Measurements from ENCODE around the gene SLC35F6. TPM values are rescaled to one million over a fixed set of nuclear protein-coding genes. Genes with fewer than 3 reads are reported as not detected.
"Not testable (repeated sequence)": the region's sequence is repeated elsewhere in the genome, so short reads cannot be mapped to it uniquely, and the experiment has no call there.

The SLC35F6 gene
- total and polyA plus RNA-seq, 4 donors = 9.6 to 34.6 (median 21.6) TPM

- Histone ChIP-seq H3K27ac (ENCODE audit: low read depth in 1 of 2, low read length in 2 of 2) (no peak overlapping the region), H3K4me1 (ENCODE audit: control insufficient read depth in 1 of 2, insufficient read depth in 2 of 2, low read length in 2 of 2) (no peaks in the 10 kb centered on the region)
- whole genome bisulfite sequencing, 2 donors = 86 to 89% methylated on average over 7 of the region's 7 CpGs
These were observed 5.2 kb upstream of the SLC35F6 start for GRCh38 chr2:26758790-26759321.

DNA sequence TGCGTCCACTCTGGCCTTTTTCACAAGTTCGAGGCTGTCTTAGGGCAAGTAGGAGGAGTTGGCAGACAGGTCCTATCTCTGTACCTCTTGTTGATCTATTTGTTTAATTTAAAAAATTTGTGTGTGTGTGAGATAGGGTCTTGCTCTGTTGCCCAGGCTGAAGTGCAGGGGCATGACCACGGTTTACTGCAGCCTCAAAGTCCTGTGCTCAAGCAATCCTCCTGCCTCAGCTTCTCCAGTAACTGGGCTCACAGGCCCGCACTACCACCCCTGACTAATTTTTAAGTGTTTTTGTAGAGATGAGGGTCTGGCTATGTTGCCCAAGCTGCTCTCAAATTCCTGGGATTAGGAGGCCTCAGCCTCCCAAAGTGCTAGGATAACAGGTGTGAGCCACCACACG, 4.2 kb upstream of the SLC35F6 start:
- intact Hi-C loops (cut with DNase I) = no loop called here
- no peak for DNase-seq
- no peak for ATAC-seq (ENCODE audit: low FRiP score)
- Histone ChIP-seq H3K27me3 (ENCODE audit: control insufficient read depth in 1 of 2, insufficient read depth in 2 of 2, low read length in 1 of 2) (no peaks in the 10 kb centered on the region), H3K9me3 (ENCODE audit: control insufficient read depth, low read length) (no peaks in the 10 kb centered on the region), H3K36me3 (ENCODE audit: control insufficient read depth in 1 of 2, insufficient read depth in 2 of 2, low read length in 1 of 2) (no peaks in the 10 kb centered on the region), H3K4me3 (ENCODE audit: low read length in 2 of 2) (no peak overlapping the region), H3K27ac (ENCODE audit: low read depth in 1 of 2, low read length in 2 of 2) (no peak overlapping the region), H3K4me1 (ENCODE audit: control insufficient read depth in 1 of 2, insufficient read depth in 2 of 2, low read length in 2 of 2) (no peaks in the 10 kb centered on the region)
- WGBS, 2 donors = 93 to 95% methylated on average over 5 of the region's 5 CpGs

More at GRCh38 chr2:26758790-26759321, 5.2 kb upstream of the SLC35F6 start:
- ATAC-seq (ENCODE audit: low FRiP score) = no peak
- no peak for DNase-seq
- Histone ChIP-seq H3K36me3 (ENCODE audit: control insufficient read depth in 1 of 2, insufficient read depth in 2 of 2, low read length in 1 of 2) (no peaks in the 10 kb centered on the region), H3K9me3 (ENCODE audit: control insufficient read depth, low read length) (no peaks in the 10 kb centered on the region), H3K4me3 (ENCODE audit: low read length in 2 of 2) (no peak overlapping the region), H3K27me3 (ENCODE audit: control insufficient read depth in 1 of 2, insufficient read depth in 2 of 2, low read length in 1 of 2) (no peaks in the 10 kb centered on the region)
- intact Hi-C loops (cut with DNase I) = no loop called here

DNA sequence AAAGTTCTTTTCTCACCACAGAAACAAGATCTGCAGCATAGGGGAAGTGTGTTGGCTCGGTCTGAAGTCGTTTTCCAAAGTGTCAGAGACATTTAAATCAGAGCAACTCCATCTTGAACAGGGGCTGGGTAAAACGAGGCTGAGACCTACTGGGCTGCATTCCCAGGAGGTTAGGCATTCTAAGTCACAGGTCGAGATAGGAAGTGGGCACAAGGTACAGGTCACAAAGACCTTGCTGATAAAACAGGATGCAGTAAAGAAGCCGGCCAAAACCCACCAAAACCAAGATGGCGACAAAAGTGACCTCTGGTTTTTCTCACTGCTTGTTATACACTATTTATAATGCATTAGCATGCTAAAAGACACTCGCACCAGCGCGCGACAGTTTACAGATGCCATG, 3.1 kb upstream of the SLC35F6 start:
- H3K4me1 ChIP-seq (ENCODE audit: control insufficient read depth in 1 of 2, insufficient read depth in 2 of 2, low read length in 2 of 2); H3K36me3 ChIP-seq (ENCODE audit: control insufficient read depth in 1 of 2, insufficient read depth in 2 of 2, low read length in 1 of 2); ATAC-seq (ENCODE audit: low FRiP score); H3K9me3 ChIP-seq (ENCODE audit: control insufficient read depth, low read length); H3K27ac ChIP-seq (ENCODE audit: low read depth in 1 of 2, low read length in 2 of 2); DNase-seq; intact Hi-C loops (cut with DNase I); H3K4me3 ChIP-seq (ENCODE audit: low read length in 2 of 2); H3K27me3 ChIP-seq (ENCODE audit: control insufficient read depth in 1 of 2, insufficient read depth in 2 of 2, low read length in 1 of 2): not testable (repeated sequence)
- 75 to 79% methylated on average over 10 of the region's 10 CpGs for WGBS, 2 donors

GRCh38 chr2:26763019-26763418, 1.1 kb upstream of the SLC35F6 start:
- no peaks in the 10 kb centered on the region for H3K4me1 ChIP-seq (ENCODE audit: control insufficient read depth in 1 of 2, insufficient read depth in 2 of 2, low read length in 2 of 2)
- no peak overlapping the region for H3K27ac ChIP-seq (ENCODE audit: low read depth in 1 of 2, low read length in 2 of 2)
- no peaks in the 10 kb centered on the region for H3K9me3 ChIP-seq (ENCODE audit: control insufficient read depth, low read length)
- H3K4me3 ChIP-seq (ENCODE audit: low read length in 2 of 2) = no peak overlapping the region
- H3K36me3 ChIP-seq (ENCODE audit: control insufficient read depth in 1 of 2, insufficient read depth in 2 of 2, low read length in 1 of 2) = no peaks in the 10 kb centered on the region
- ATAC-seq (ENCODE audit: low FRiP score) = no peak
- intact Hi-C loops (cut with DNase I) = no loop called here
- no peaks in the 10 kb centered on the region for H3K27me3 ChIP-seq (ENCODE audit: control insufficient read depth in 1 of 2, insufficient read depth in 2 of 2, low read length in 1 of 2)
- 94 to 95% methylated on average over 10 of the region's 10 CpGs for WGBS, 2 donors
- no peak for DNase-seq

DNA sequence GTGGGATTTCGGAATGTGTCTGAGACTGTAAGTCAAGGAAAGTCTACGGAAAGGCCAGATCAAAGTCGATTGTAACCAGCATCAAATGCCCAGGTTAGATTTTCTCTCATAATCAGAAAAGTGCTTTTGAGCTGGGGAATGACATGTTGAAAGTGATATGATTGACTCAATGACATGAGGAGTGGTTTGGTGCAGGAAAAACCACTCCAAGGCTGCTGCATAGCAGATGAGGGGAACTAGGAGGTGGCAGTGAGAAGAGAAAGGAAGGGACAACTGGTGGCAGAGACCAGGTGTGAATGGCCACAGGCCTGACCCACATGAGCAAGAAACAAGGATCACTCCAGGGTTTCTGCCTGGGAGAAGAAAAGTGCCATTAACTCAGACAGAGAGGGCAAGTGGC, 822 bp downstream of the SLC35F6 start:
- ATAC-seq (ENCODE audit: low FRiP score) (no peak), DNase-seq (no peak)
- Histone ChIP-seq H3K36me3 (ENCODE audit: control insufficient read depth in 1 of 2, insufficient read depth in 2 of 2, low read length in 1 of 2) (no peaks in the 10 kb centered on the region), H3K4me3 (ENCODE audit: low read length in 2 of 2) (peak overlapping the region; percentile 49 to 62), H3K27me3 (ENCODE audit: control insufficient read depth in 1 of 2, insufficient read depth in 2 of 2, low read length in 1 of 2) (no peaks in the 10 kb centered on the region), H3K9me3 (ENCODE audit: control insufficient read depth, low read length) (no peaks in the 10 kb centered on the region), H3K27ac (ENCODE audit: low read depth in 1 of 2, low read length in 2 of 2) (peak overlapping the region in 1 of 2 donors; percentile 87), H3K4me1 (ENCODE audit: control insufficient read depth in 1 of 2, insufficient read depth in 2 of 2, low read length in 2 of 2) (no peaks in the 10 kb centered on the region)
- WGBS, 2 donors = 13 to 16% methylated on average over 3 of the region's 3 CpGs
- intact Hi-C loops (cut with DNase I) = no loop called here

GRCh38 chr2:26765475-26766200, 1.6 kb downstream of the SLC35F6 start:
- no peaks in the 10 kb centered on the region for H3K36me3 ChIP-seq (ENCODE audit: control insufficient read depth in 1 of 2, insufficient read depth in 2 of 2, low read length in 1 of 2)
- H3K27me3 ChIP-seq (ENCODE audit: control insufficient read depth in 1 of 2, insufficient read depth in 2 of 2, low read length in 1 of 2) = no peaks in the 10 kb centered on the region
- no peak overlapping the region for H3K4me3 ChIP-seq (ENCODE audit: low read length in 2 of 2)
- intact Hi-C loops (cut with DNase I) = no loop called here
- no peaks in the 10 kb centered on the region for H3K9me3 ChIP-seq (ENCODE audit: control insufficient read depth, low read length)
- H3K4me1 ChIP-seq (ENCODE audit: control insufficient read depth in 1 of 2, insufficient read depth in 2 of 2, low read length in 2 of 2) = no peaks in the 10 kb centered on the region
- ATAC-seq (ENCODE audit: low FRiP score) (no peak), DNase-seq (no peak)
- 86 to 89% methylated on average over 10 of the region's 10 CpGs for WGBS, 2 donors
- H3K27ac ChIP-seq (ENCODE audit: low read depth in 1 of 2, low read length in 2 of 2) = peak overlapping the region in 1 of 2 donors; percentile 10

GRCh38 chr2:26767129-26767528, 3.0 kb downstream of the SLC35F6 start:
- H3K4me3 ChIP-seq (ENCODE audit: low read length in 2 of 2) = no peak overlapping the region
- no peak for ATAC-seq (ENCODE audit: low FRiP score)
- no peak overlapping the region for H3K27ac ChIP-seq (ENCODE audit: low read depth in 1 of 2, low read length in 2 of 2)
- no peaks in the 10 kb centered on the region for H3K27me3 ChIP-seq (ENCODE audit: control insufficient read depth in 1 of 2, insufficient read depth in 2 of 2, low read length in 1 of 2)
- no peaks in the 10 kb centered on the region for H3K4me1 ChIP-seq (ENCODE audit: control insufficient read depth in 1 of 2, insufficient read depth in 2 of 2, low read length in 2 of 2)
- no peaks in the 10 kb centered on the region for H3K36me3 ChIP-seq (ENCODE audit: control insufficient read depth in 1 of 2, insufficient read depth in 2 of 2, low read length in 1 of 2)
- H3K9me3 ChIP-seq (ENCODE audit: control insufficient read depth, low read length) = no peaks in the 10 kb centered on the region
- intact Hi-C loops (cut with DNase I) = no loop called here
- 80 to 82% methylated on average over 5 of the region's 5 CpGs for WGBS, 2 donors
- no peak for DNase-seq

- intact Hi-C loops (cut with DNase I) = no loop called here
- WGBS, 2 donors = 96 to 97% methylated on average over 5 of the region's 5 CpGs
These were observed 3.9 kb downstream of the SLC35F6 start for GRCh38 chr2:26767894-26768487.

GRCh38 chr2:26768759-26769088, 4.6 kb downstream of the SLC35F6 start:
- H3K27ac ChIP-seq (ENCODE audit: low read depth in 1 of 2, low read length in 2 of 2) = no peak overlapping the region
- H3K4me3 ChIP-seq (ENCODE audit: low read length in 2 of 2) = no peak overlapping the region
- WGBS, 2 donors = 93 to 98% methylated on average over 3 of the region's 3 CpGs
- H3K4me1 ChIP-seq (ENCODE audit: control insufficient read depth in 1 of 2, insufficient read depth in 2 of 2, low read length in 2 of 2) = no peaks in the 10 kb centered on the region
- intact Hi-C loops (cut with DNase I) = no loop called here
- no peaks in the 10 kb centered on the region for H3K36me3 ChIP-seq (ENCODE audit: control insufficient read depth in 1 of 2, insufficient read depth in 2 of 2, low read length in 1 of 2)
- ATAC-seq (ENCODE audit: low FRiP score) (no peak), DNase-seq (no peak)
- H3K27me3 ChIP-seq (ENCODE audit: control insufficient read depth in 1 of 2, insufficient read depth in 2 of 2, low read length in 1 of 2) = no peaks in the 10 kb centered on the region
- no peaks in the 10 kb centered on the region for H3K9me3 ChIP-seq (ENCODE audit: control insufficient read depth, low read length)

More at GRCh38 chr2:26767894-26768487, 3.9 kb downstream of the SLC35F6 start:
- Histone ChIP-seq H3K4me3 (ENCODE audit: low read length in 2 of 2) (no peak overlapping the region), H3K27ac (ENCODE audit: low read depth in 1 of 2, low read length in 2 of 2) (no peak overlapping the region), H3K36me3 (ENCODE audit: control insufficient read depth in 1 of 2, insufficient read depth in 2 of 2, low read length in 1 of 2) (no peaks in the 10 kb centered on the region), H3K27me3 (ENCODE audit: control insufficient read depth in 1 of 2, insufficient read depth in 2 of 2, low read length in 1 of 2) (no peaks in the 10 kb centered on the region), H3K4me1 (ENCODE audit: control insufficient read depth in 1 of 2, insufficient read depth in 2 of 2, low read length in 2 of 2) (no peaks in the 10 kb centered on the region), H3K9me3 (ENCODE audit: control insufficient read depth, low read length) (no peaks in the 10 kb centered on the region)
- ATAC-seq (ENCODE audit: low FRiP score) = no peak
- DNase-seq = no peak

Data from aorta (tissue), 5 donors.